T1000 (cell line): ENCODE measurements around the gene ABHD12.
"Not testable (repeated sequence)": the region's sequence is repeated elsewhere in the genome, so short reads cannot be mapped to it uniquely, and the experiment has no call there.

Experiments
- DNase-seq: peaks from one replicate; lab custom pipeline; 2025; ENCODE audit warnings: mixed read lengths; lab: John Stamatoyannopoulos, UW

Gene ABHD12

GRCh38 chr20:25390538-25391528, at the start of gene ABHD12:
Gene ABHD12 (minus strand): TSS chr20:25390835. CDS start chr20:25390703, 132 bp downstream.
- peak; percentile 87 for DNase-seq

- DNase-seq = no peak
Measured at GRCh38 chr20:25439328-25439727, 48.7 kb upstream of the ABHD12 start.

GRCh38 chr20:25437153-25437581, 46.5 kb upstream of the ABHD12 start:
- no peak for DNase-seq

- DNase-seq = no peak
Measured at GRCh38 chr20:25424536-25424935, 33.9 kb upstream of the ABHD12 start.

GRCh38 chr20:25422032-25422431, 31.4 kb upstream of the ABHD12 start:
- no peak for DNase-seq

- DNase-seq = no peak
Measured at GRCh38 chr20:25421102-25421501, 30.5 kb upstream of the ABHD12 start.

DNA sequence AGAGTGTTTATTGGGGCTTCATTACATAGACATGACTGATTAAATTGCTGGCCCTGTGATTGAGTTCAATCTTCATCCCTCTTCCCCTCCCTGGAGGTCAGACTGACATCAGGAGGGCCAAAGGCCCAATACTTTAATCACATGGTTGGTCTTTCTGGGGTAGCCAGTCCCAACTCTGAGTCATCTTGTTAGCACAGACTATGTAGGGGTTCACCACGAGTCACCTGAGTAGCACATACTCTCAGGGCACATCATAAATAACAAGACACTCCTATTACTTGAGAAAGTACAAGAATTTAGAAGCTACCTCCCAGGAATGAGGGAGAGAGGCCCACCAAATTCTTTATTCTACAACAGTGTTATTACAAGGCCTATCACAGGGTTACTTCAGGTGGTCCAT, 28.1 kb upstream of the ABHD12 start:
- no peak for DNase-seq

DNA sequence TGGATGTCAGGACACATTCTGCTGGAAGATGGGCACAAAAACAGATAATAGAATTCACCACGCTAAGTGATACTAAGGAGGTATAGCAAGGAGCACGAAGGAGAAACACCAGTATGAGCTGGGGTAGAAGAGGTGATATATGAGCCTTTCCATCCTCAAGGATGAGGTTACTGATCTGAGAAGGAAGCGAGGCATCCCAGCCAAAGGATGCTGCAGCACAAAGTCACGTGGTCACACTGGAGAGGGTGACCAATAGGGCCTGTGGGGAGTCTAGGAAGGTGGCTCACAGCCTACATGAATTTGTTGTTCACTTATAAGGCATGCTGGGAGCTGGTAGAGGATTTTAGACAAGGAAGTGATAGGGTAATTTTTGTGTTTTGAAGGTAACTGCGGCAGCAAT, 18.3 kb upstream of the ABHD12 start:
- DNase-seq = no peak

DNA sequence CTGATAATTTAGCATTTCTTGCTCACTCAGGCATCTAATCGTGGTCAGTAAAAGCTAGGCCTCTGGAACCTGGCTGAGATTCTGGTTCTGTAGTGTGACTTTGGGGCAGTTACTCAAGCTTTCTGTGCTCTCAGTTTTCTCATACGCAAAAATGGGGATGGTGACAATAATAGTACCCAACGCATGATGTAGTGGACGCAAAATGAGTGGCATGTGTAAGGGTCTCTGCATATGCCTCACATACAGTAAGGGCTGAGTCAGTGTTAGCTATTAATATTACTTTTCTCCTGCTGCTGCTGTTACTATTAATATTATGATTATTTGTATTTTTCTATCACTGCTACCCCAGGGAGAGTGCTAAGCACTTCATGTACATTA, 17.5 kb upstream of the ABHD12 start:
- DNase-seq = no peak

GRCh38 chr20:25407311-25408169, 16.9 kb upstream of the ABHD12 start, which contains the start of gene GINS1:
Gene GINS1 (plus strand): TSS chr20:25407673. CDS start chr20:25407821, 148 bp downstream.
- peak; percentile 82 for DNase-seq

GRCh38 chr20:25402583-25402982, 11.9 kb upstream of the ABHD12 start:
- no peak for DNase-seq

GRCh38 chr20:25400291-25400732, 9.7 kb upstream of the ABHD12 start:
- DNase-seq = not testable (repeated sequence)

DNA sequence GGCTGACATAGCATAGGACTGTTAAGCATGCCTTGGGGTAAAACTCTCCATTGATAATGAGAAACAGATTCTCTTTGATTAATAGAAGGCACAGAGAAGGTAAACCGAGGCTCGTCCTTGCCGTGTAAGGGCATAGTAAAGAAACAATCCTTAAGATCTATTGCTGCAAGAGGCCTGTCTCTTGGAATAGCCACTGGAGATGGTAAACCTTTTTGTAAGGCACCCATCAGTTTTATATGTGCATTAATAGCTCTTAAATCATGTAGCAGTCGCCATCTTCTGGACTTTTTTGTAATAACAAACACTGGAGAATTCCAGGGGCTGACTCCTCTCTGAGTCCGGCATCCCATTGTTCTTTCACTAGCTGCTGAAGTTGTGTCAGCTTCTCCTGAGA, 8.4 kb upstream of the ABHD12 start:
- peak; percentile 19 for DNase-seq

- DNase-seq = no peak
Measured at GRCh38 chr20:25398376-25399036, 7.9 kb upstream of the ABHD12 start.

GRCh38 chr20:25397821-25398220, 7.2 kb upstream of the ABHD12 start:
- DNase-seq = no peak

- no peak for DNase-seq
Measured at GRCh38 chr20:25397096-25397495, 6.5 kb upstream of the ABHD12 start.

DNA sequence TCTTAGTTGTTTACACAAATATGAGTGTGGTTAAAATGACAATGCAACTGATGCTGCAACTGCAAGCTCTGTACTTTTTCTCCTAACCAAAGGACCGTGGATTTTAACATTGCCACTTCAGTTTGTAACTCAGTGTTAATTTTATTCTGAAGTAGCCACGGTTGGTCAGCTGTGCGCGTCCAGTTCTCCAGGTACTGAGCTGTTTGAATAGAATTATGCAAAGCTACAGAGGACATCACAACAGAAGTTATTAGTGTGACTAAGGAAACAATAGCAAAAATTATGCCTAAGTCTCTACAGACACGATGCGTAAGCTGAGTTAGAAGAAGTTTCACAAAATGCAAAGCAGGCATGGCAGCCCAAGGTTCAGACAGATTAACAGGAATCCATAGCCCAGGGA, 4.4 kb upstream of the ABHD12 start:
- DNase-seq = no peak

DNA sequence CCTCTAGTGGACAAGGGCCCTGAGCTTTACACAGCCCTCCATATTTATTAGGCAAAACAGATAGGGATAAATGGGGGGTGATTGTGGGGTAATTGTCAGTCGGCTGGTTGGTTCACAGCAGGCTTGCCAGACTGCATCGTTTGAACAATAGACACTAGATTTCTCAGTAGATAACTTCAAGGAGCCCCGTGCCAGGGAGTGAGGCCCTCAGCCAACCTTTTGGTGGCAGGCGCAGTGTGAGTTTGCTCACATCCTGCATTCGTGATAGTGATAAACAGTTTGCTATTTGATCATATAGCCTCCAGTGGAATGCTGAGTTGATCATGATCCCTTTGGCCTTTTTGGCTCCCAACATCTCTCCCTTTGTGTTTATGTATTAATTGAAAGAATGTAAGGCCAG, 3.6 kb upstream of the ABHD12 start:
- no peak for DNase-seq

- no peak for DNase-seq
Measured at GRCh38 chr20:25389858-25390537, 637 bp downstream of the ABHD12 start.

GRCh38 chr20:25389401-25389857, 1.2 kb downstream of the ABHD12 start:
- DNase-seq = no peak

DNA sequence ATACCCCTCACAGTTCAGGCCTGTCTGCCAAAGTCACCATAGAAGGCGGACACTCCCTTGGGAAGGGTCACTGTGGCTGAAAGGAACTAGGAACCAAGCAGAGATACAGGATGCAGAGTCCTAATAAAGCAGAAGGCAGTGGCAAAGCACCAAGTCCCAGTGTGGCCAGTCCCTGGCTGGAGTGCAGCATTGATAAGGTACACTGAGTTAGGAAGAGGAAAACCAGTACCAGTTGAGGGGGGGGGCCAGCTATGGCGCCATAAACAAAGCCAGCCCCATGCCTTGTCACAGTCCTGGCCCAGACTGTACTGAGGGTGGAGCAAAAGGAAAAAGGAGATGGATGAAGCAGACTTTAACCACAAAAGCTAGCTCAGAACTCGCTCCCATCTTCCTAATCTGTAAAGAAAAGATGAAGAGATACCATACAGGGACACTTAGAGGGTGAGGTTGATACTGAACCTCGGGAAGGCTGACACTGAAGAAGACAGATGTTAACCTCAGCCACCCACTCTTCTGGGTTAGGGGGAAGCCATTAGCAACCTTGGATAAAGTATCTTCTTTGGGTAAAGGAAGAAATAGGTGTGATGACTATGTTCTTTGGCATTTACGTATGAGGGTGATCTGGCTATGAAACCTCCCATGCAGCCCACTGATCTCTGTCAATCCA, 7.8 kb downstream of the ABHD12 start:
- no peak for DNase-seq
